ENCODE data around the gene CHAD.

CHAD gene

DNA sequence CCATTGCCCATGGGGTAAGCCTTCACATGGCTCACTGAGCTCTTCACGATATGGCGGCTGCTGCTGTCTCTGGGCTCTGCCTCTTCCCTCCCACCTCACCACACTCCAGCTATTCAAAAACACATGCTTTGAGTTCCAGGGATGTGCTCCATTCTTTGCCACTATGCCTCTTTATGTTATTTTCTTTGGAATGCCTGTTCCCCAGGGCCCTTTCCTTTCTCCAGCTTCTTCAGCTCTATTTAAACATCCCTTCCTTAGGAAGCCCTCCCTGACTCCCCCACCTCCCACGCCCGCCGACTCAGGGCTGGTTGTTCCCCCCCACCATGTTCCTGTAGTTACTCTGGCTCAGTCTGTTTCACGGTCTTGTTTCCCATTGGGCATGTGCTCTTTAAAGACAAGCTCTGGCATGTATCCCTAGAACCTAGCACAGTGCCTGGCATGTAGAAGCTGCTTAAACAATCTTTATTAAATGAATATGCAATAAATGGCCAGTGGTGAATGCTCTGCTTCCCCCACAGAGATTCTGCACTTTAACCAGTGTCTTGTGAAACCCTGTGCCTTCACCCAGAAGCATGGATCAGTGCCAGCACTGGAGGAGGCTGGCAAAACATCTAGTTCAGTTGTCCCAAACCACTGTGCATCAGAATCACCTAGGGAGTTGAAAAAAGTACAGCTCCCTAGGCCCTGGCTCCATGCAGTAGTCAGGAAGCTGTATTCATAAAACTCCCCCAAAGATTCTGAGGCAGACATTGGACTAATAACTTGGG lies 46.4 kb upstream of the CHAD start:
- no peak overlapping the region for H3K23ac ChIP-seq (ENCODE audit: low read length in 2 of 2)
- WGBS, result 69% methylated on average over 6 of the region's 6 CpGs
- no peaks in the 10 kb centered on the region for H3K36me3 ChIP-seq (ENCODE audit: control insufficient read depth in 1 of 2, insufficient read depth in 2 of 2, low read depth in 1 of 2, low read length in 2 of 2)
- no peak overlapping the region for H2AFZ ChIP-seq (ENCODE audit: low read depth, low read length)
- H2BK12ac ChIP-seq (ENCODE audit: low read length in 2 of 2), result no peak overlapping the region
- peaks cover 17% of the 10 kb centered on the region for H3K4me1 ChIP-seq (ENCODE audit: control insufficient read depth, insufficient read depth, low read depth, low read length)
- peak overlapping the region in 1 of 2 experiments; percentile 81 for H3K14ac ChIP-seq (ENCODE audit: low read length in 2 of 2)
- H3K9me3 ChIP-seq (ENCODE audit: control insufficient read depth, low read length), result no peaks in the 10 kb centered on the region
- H3K4me3 ChIP-seq (ENCODE audit: insufficient read depth in 1 of 2, low read depth in 1 of 2, low read length in 2 of 2), result no peak overlapping the region
- H2BK5ac ChIP-seq (ENCODE audit: low read depth, low read length, poor library complexity, severe bottlenecking), result peak overlapping the region; percentile 14
- no peak overlapping the region for H4K91ac ChIP-seq (ENCODE audit: low read length)
- no peak overlapping the region for H3K4me2 ChIP-seq (ENCODE audit: low read length, poor library complexity, severe bottlenecking)
- H4K8ac ChIP-seq (ENCODE audit: low read length), result no peak overlapping the region
- no peaks in the 10 kb centered on the region for H3K79me1 ChIP-seq (replicated peaks; ENCODE audit: low read length, poor library complexity, severe bottlenecking)
- no peak overlapping the region for H2BK120ac ChIP-seq (ENCODE audit: low read depth, low read length)
- no peaks in the 10 kb centered on the region for H3K27me3 ChIP-seq (ENCODE audit: control insufficient read depth in 1 of 2, insufficient read depth in 1 of 2, low read length in 2 of 2)
- DNase-seq, result no peak
- H3K4ac ChIP-seq (ENCODE audit: low read depth in 1 of 2, low read length in 2 of 2), result no peak overlapping the region
- H3K9ac ChIP-seq (ENCODE audit: low read length), result no peak overlapping the region
- peak overlapping the region; percentile 31 for H2AK5ac ChIP-seq (ENCODE audit: low read length, severe bottlenecking)
- H3K18ac ChIP-seq (ENCODE audit: low read depth in 1 of 2, low read length in 2 of 2), result no peak overlapping the region
- no peak overlapping the region for H2BK15ac ChIP-seq (ENCODE audit: low read depth, poor library complexity, severe bottlenecking)
- peak overlapping the region; percentile 83 for H3K27ac ChIP-seq (ENCODE audit: low read length, poor library complexity, severe bottlenecking)

GRCh38 chr17:50514388-50514787 lies 45.7 kb upstream of the CHAD start:
- H2BK120ac ChIP-seq (ENCODE audit: low read depth, low read length), result no peak overlapping the region
- H3K4me1 ChIP-seq (ENCODE audit: control insufficient read depth, insufficient read depth, low read depth, low read length), result peaks cover 17% of the 10 kb centered on the region
- no peak overlapping the region for H4K8ac ChIP-seq (ENCODE audit: low read length)
- H3K27ac ChIP-seq (ENCODE audit: low read length, poor library complexity, severe bottlenecking), result peak overlapping the region; percentile 83
- H3K18ac ChIP-seq (ENCODE audit: low read depth in 1 of 2, low read length in 2 of 2), result no peak overlapping the region
- H4K91ac ChIP-seq (ENCODE audit: low read length), result no peak overlapping the region
- H3K4me2 ChIP-seq (ENCODE audit: low read length, poor library complexity, severe bottlenecking), result no peak overlapping the region
- H3K14ac ChIP-seq (ENCODE audit: low read length in 2 of 2), result no peak overlapping the region
- H3K4ac ChIP-seq (ENCODE audit: low read depth in 1 of 2, low read length in 2 of 2), result no peak overlapping the region
- H3K79me1 ChIP-seq (replicated peaks; ENCODE audit: low read length, poor library complexity, severe bottlenecking), result no peaks in the 10 kb centered on the region
- H3K36me3 ChIP-seq (ENCODE audit: control insufficient read depth in 1 of 2, insufficient read depth in 2 of 2, low read depth in 1 of 2, low read length in 2 of 2), result no peaks in the 10 kb centered on the region
- H3K27me3 ChIP-seq (ENCODE audit: control insufficient read depth in 1 of 2, insufficient read depth in 1 of 2, low read length in 2 of 2), result no peaks in the 10 kb centered on the region
- H2BK12ac ChIP-seq (ENCODE audit: low read length in 2 of 2), result no peak overlapping the region
- 56% methylated on average over 3 of the region's 3 CpGs for WGBS
- H3K4me3 ChIP-seq (ENCODE audit: insufficient read depth in 1 of 2, low read depth in 1 of 2, low read length in 2 of 2), result no peak overlapping the region
- H3K9me3 ChIP-seq (ENCODE audit: control insufficient read depth, low read length), result no peaks in the 10 kb centered on the region
- no peak overlapping the region for H2BK15ac ChIP-seq (ENCODE audit: low read depth, poor library complexity, severe bottlenecking)
- no peak overlapping the region for H2AFZ ChIP-seq (ENCODE audit: low read depth, low read length)
- no peak overlapping the region for H2BK5ac ChIP-seq (ENCODE audit: low read depth, low read length, poor library complexity, severe bottlenecking)
- no peak for DNase-seq
- peak overlapping the region; percentile 28 for H2AK5ac ChIP-seq (ENCODE audit: low read length, severe bottlenecking)
- H3K23ac ChIP-seq (ENCODE audit: low read length in 2 of 2), result no peak overlapping the region
- no peak overlapping the region for H3K9ac ChIP-seq (ENCODE audit: low read length)

DNA sequence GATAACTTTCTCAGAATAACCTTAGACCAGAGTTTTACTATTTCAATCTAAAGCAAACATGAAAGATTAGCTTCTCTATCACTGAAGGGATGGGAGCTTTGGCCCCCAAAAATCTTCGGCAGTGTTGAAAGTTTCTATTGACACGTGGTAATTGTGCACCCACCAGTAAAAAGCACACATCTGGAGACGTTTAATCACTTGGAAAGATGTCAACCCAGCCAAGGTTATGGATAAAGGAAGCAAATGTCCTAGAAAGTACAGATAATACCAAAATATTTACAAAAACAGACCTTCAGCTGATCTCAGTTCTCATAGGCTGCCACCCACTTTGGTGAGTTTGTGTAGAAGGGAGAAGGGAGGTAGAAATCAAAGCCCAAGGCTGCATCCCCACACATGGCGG lies 44.8 kb upstream of the CHAD start:
- H3K4me2 ChIP-seq (ENCODE audit: low read length, poor library complexity, severe bottlenecking), result no peak overlapping the region
- H2BK15ac ChIP-seq (ENCODE audit: low read depth, poor library complexity, severe bottlenecking), result no peak overlapping the region
- WGBS, result 82% methylated on average over 2 of the region's 4 CpGs
- no peak overlapping the region for H4K91ac ChIP-seq (ENCODE audit: low read length)
- no peak overlapping the region for H3K23ac ChIP-seq (ENCODE audit: low read length in 2 of 2)
- H3K27me3 ChIP-seq (ENCODE audit: control insufficient read depth in 1 of 2, insufficient read depth in 1 of 2, low read length in 2 of 2), result no peaks in the 10 kb centered on the region
- H2BK5ac ChIP-seq (ENCODE audit: low read depth, low read length, poor library complexity, severe bottlenecking), result no peak overlapping the region
- no peak overlapping the region for H4K8ac ChIP-seq (ENCODE audit: low read length)
- no peaks in the 10 kb centered on the region for H3K79me1 ChIP-seq (replicated peaks; ENCODE audit: low read length, poor library complexity, severe bottlenecking)
- no peaks in the 10 kb centered on the region for H3K36me3 ChIP-seq (ENCODE audit: control insufficient read depth in 1 of 2, insufficient read depth in 2 of 2, low read depth in 1 of 2, low read length in 2 of 2)
- H3K4ac ChIP-seq (ENCODE audit: low read depth in 1 of 2, low read length in 2 of 2), result no peak overlapping the region
- no peak overlapping the region for H2AFZ ChIP-seq (ENCODE audit: low read depth, low read length)
- peaks cover 21% of the 10 kb centered on the region for H3K4me1 ChIP-seq (ENCODE audit: control insufficient read depth, insufficient read depth, low read depth, low read length)
- H3K4me3 ChIP-seq (ENCODE audit: insufficient read depth in 1 of 2, low read depth in 1 of 2, low read length in 2 of 2), result no peak overlapping the region
- DNase-seq, result no peak
- H3K9ac ChIP-seq (ENCODE audit: low read length), result no peak overlapping the region
- H3K27ac ChIP-seq (ENCODE audit: low read length, poor library complexity, severe bottlenecking), result no peak overlapping the region
- no peak overlapping the region for H3K14ac ChIP-seq (ENCODE audit: low read length in 2 of 2)
- peak overlapping the region in 1 of 2 experiments; percentile 7 for H3K18ac ChIP-seq (ENCODE audit: low read depth in 1 of 2, low read length in 2 of 2)
- no peaks in the 10 kb centered on the region for H3K9me3 ChIP-seq (ENCODE audit: control insufficient read depth, low read length)
- H2BK120ac ChIP-seq (ENCODE audit: low read depth, low read length), result no peak overlapping the region
- H2AK5ac ChIP-seq (ENCODE audit: low read length, severe bottlenecking), result no peak overlapping the region
- H2BK12ac ChIP-seq (ENCODE audit: low read length in 2 of 2), result no peak overlapping the region

- Histone ChIP-seq H2BK120ac (ENCODE audit: low read depth, low read length) (peak overlapping the region; percentile 27), H3K18ac (ENCODE audit: low read depth in 1 of 2, low read length in 2 of 2) (no peak overlapping the region), H3K9me3 (ENCODE audit: control insufficient read depth, low read length) (no peaks in the 10 kb centered on the region), H3K4me2 (ENCODE audit: low read length, poor library complexity, severe bottlenecking) (no peak overlapping the region), H3K27me3 (ENCODE audit: control insufficient read depth in 1 of 2, insufficient read depth in 1 of 2, low read length in 2 of 2) (peaks cover 0 to 4% of the 10 kb centered on the region in 2 experiments), H3K4me1 (ENCODE audit: control insufficient read depth, insufficient read depth, low read depth, low read length) (peaks cover 27% of the 10 kb centered on the region), H3K36me3 (ENCODE audit: control insufficient read depth in 1 of 2, insufficient read depth in 2 of 2, low read depth in 1 of 2, low read length in 2 of 2) (no peaks in the 10 kb centered on the region), H3K4me3 (ENCODE audit: insufficient read depth in 1 of 2, low read depth in 1 of 2, low read length in 2 of 2) (peak overlapping the region in 1 of 2 experiments; percentile 38), H4K8ac (ENCODE audit: low read length) (no peak overlapping the region), H3K4ac (ENCODE audit: low read depth in 1 of 2, low read length in 2 of 2) (no peak overlapping the region), H2BK5ac (ENCODE audit: low read depth, low read length, poor library complexity, severe bottlenecking) (no peak overlapping the region), H3K14ac (ENCODE audit: low read length in 2 of 2) (no peak overlapping the region), H3K9ac (ENCODE audit: low read length) (peak overlapping the region; percentile 22), H4K91ac (ENCODE audit: low read length) (no peak overlapping the region), H3K27ac (ENCODE audit: low read length, poor library complexity, severe bottlenecking) (no peak overlapping the region), H2BK12ac (ENCODE audit: low read length in 2 of 2) (no peak overlapping the region), H2AK5ac (ENCODE audit: low read length, severe bottlenecking) (no peak overlapping the region), H2AFZ (ENCODE audit: low read depth, low read length) (no peak overlapping the region), H3K23ac (ENCODE audit: low read length in 2 of 2) (no peak overlapping the region), H2BK15ac (ENCODE audit: low read depth, poor library complexity, severe bottlenecking) (no peak overlapping the region), H3K79me1 (replicated peaks; ENCODE audit: low read length, poor library complexity, severe bottlenecking) (no peaks in the 10 kb centered on the region)
- 38% methylated on average over 3 of the region's 3 CpGs for WGBS
- DNase-seq, result peak; percentile 82
Observed at GRCh38 chr17:50511058-50511457, 42.4 kb upstream of the CHAD start.
